WTC11 (cell line): ENCODE data around the gene ITK.

Source experiments
- ARID4B ChIP-seq: sonication (generic); formaldehyde crosslinking; IDR thresholded peaks from 2 replicates; pipeline ENCODE4 v1.8.0; 2023; ENCODE audit warnings: missing genetic modification reagents, mild to moderate bottlenecking, borderline replicate concordance
- CTCF ChIP-seq: fragments of 200-600 bp; IDR thresholded peaks from 2 replicates; pipeline ENCODE4 v1.8.0; 2022; ENCODE audit warnings: antibody characterized with exemption
- MAX ChIP-seq: sonication (generic); formaldehyde crosslinking; IDR thresholded peaks from 2 replicates; pipeline ENCODE4 v1.8.0; 2022; ENCODE audit warnings: mild to moderate bottlenecking, missing genetic modification reagents
- NR3C1 ChIP-seq: sonication (generic); formaldehyde crosslinking; conservative IDR thresholded peaks from 2 replicates; pipeline ENCODE4 v1.8.1; 2023; ENCODE audit warnings: low read depth, mild to moderate bottlenecking, missing genetic modification reagents
- TCF7 ChIP-seq: sonication (generic); formaldehyde crosslinking; IDR thresholded peaks from 2 replicates; pipeline ENCODE4 v1.8.0; 2022; ENCODE audit warnings: mild to moderate bottlenecking, low read depth, missing genetic modification reagents, moderate library complexity
- USF2 ChIP-seq: sonication (generic); formaldehyde crosslinking; IDR thresholded peaks from 2 replicates; pipeline ENCODE4 v1.8.1; 2023; ENCODE audit warnings: mild to moderate bottlenecking, missing genetic modification reagents, moderate library complexity

GRCh38 chr5:157270771-157271170 is 90.1 kb downstream of the ITK start:
- TF ChIP-seq CTCF (no peak), USF2 (no peak), TCF7 (CRISPR knock-in tag) (no peak), MAX (CRISPR knock-in tag) (no peak), NR3C1 (CRISPR knock-in tag) (no peak), ARID4B (CRISPR knock-in tag) (no peak)
